Erythroblast (primary cell): ENCODE data around the gene FAM3A.
A peak's percentile ranks its signal among the peaks of the same experiment; 100 is the strongest.

Source experiments
- DNase-seq, 2 experiments: peaks; one replicate each; lab custom pipeline; 2025; lab: John Stamatoyannopoulos, UW
- GATA1 ChIP-seq: IDR thresholded peaks from 2 replicates; pipeline ENCODE4 v1.6.1; 2011; ENCODE audit warnings: low read depth, mild to moderate bottlenecking, control low read depth, low read length, moderate library complexity
- POLR2A ChIP-seq: IDR thresholded peaks from 2 replicates; pipeline ENCODE4 v1.6.1; 2011; ENCODE audit warnings: mild to moderate bottlenecking, low read length

FAM3A gene

GRCh38 chrX:154459832-154460231 lies 56.2 kb downstream of the FAM3A start:
- peak; percentile 21 to 36 for DNase-seq
- TF ChIP-seq GATA1 = no peak

- peak; percentile 24 to 47 for DNase-seq
- no peak for TF ChIP-seq GATA1
- no peak for TF ChIP-seq POLR2A
These were observed 56.9 kb downstream of the FAM3A start for GRCh38 chrX:154458954-154459778.

- peak; percentile 63 to 75 for DNase-seq
These were observed 57.7 kb downstream of the FAM3A start, which contains the start of gene PLXNA3 for GRCh38 chrX:154458116-154458953. PLXNA3 (plus strand) TSS chrX:154458281; CDS start chrX:154460184, 1,903 bp downstream.

GRCh38 chrX:154457491-154458115 lies 58.4 kb downstream of the FAM3A start:
- DNase-seq = peak; percentile 58 to 71
- TF ChIP-seq GATA1 (no peak), POLR2A (no peak)

More at GRCh38 chrX:154458116-154458953, 57.7 kb downstream of the FAM3A start, which contains the start of gene PLXNA3:
- no peak for TF ChIP-seq GATA1
- peak; percentile 41 for TF ChIP-seq POLR2A
